Brain pericyte (primary cell): Measurements from ENCODE around the gene KNDC1.

Source experiments
- DNase-seq: peaks from one replicate; pipeline ENCODE4 v3.0.0-alpha.2; 2012; ENCODE audit warnings: low read depth, low spot score

The KNDC1 gene

DNA sequence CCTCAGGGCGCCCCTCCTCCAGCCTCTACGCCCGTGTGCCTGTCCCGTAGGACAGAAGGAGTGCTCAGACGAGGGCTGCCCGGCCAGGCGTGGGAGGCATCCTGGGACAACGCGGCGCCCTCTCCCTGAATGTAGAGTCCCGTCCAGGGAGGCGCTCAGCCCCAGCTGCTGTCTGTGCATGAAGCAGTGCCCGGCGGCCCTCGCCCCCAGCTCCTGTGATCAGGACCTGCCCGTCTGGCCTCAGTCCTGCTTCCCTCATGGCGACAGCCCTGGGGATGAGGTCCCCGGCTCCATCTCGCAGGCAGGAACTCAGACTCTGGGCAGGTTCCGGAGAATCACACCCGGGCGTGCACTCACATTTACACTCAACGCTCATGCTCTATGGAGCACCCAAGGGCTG lies 45.1 kb downstream of the KNDC1 start:
- no peak for DNase-seq

- DNase-seq, result no peak
These were observed 46.5 kb downstream of the KNDC1 start for GRCh38 chr10:133206356-133207040.

GRCh38 chr10:133207041-133207600 lies 47.1 kb downstream of the KNDC1 start:
- no peak for DNase-seq

DNA sequence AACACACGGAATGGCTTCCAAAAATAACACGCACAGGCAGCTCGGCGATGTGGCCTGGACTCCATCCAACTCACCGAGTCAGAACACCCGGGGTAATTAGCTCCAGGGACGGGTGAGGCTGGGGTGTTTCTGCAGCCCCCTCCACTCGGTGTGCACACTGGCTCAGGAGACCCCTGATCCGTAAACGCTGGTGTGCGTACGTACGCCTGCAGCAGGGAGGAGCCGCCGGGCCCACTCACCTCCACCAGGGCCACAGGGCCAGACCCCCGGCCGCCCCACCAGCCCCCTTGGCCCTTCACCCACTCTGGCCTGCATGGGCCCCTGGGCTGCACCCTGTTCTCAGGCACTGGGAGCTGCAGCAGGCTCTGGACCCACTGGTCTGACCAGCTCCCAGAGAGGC lies 47.6 kb downstream of the KNDC1 start:
- no peak for DNase-seq

DNA sequence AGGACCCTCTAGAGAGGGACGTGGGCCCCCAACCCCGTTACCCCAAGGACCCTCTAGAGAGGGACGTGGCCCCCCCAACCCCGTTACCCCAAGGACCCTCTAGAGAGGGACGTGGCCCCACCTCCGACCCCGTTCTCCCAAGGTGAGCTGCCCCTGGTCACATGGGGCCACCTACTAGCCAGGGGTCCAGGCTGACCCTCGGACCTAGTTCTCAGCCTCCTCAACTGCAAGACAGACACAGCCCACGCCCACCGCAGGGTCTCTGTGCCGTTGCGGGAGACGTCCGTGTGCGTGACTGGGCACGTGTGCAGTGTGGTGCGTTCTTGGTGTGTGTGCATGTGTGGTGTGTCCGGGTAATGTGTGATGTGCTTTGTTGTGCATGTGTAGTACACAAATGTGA lies 48.4 kb downstream of the KNDC1 start:
- no peak for DNase-seq

DNA sequence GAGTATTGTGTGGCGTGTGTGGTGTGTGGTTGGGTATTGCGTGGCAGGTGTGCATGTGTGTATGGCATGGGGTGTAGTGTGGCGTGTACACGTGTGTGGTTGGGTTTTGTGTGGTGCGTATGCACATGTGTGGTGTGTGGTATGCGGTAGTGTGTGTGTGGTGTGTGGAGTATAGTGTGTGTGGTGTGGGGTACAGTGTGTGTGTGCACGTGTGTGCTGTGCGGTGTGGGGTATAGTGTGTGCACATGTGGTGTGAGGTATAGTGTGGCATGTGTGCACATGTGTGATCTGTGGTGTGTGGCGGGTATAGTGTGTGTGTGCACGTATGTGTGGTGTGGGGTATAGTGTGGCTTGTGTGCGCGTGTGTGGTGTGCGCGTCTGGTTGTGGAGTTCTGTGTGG lies 49.1 kb downstream of the KNDC1 start:
- no peak for DNase-seq

DNA sequence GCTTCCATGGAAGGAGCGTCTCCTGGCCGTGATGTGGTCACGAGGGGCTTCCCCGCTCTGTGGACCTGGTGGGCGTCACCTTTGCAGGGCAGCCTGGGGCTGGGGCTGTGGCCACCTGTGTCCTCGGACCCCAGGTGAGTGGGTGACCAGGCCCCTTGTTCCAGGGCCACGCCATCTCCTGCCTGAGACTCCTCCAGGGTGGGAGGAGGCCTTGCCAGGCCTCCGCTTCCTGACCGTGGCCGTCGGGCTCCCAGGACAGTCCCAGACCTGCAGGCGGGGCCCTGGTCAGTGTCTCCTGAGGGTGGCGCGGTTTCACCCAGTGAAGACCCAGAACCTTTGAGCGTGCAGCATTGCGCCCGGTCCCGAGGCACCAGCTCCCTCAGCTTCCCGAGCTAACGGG lies 49.6 kb downstream of the KNDC1 start:
- no peak for DNase-seq

DNA sequence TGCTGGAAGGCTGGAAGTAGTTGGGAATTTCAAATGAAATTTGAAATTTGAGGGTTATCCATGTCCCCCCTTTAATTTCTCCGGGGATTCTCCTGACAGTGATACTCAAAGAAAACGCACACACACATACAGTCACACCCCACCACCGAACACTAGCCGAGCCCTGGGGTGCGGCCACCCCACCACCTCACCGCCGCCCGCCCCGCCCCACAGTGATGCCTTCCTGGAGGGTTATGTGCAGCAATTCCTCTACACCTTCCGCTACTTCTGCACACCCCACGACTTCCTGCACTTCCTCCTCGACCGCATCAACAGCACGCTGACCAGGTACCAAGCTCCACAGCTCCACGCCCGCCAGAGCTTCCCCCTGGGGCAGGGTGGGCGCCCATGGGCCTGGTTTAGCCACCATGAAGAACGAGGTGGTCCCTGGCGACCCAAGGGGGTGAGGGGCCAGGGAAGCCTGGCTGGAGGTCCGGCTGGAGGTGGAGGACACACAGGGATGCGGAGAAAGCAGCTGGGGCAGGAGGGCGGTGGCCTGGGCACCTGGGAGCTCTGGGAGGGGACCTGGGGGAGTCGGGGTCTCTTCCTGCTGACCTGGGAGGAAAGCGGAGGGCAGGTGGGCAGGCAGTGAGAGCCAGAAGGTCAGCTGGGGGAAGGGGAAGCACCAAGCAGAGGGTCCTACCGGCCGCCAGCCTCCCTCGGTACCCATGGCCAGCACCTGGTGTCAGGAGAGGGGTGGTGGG lies 50.5 kb downstream of the KNDC1 start:
- no peak for DNase-seq

- DNase-seq, result no peak
These were observed 51.3 kb downstream of the KNDC1 start for GRCh38 chr10:133211141-133211830.

- DNase-seq, result no peak
These were observed 52.2 kb downstream of the KNDC1 start for GRCh38 chr10:133211959-133212852.

- no peak for DNase-seq
These were observed 53.0 kb downstream of the KNDC1 start for GRCh38 chr10:133212853-133213494.

DNA sequence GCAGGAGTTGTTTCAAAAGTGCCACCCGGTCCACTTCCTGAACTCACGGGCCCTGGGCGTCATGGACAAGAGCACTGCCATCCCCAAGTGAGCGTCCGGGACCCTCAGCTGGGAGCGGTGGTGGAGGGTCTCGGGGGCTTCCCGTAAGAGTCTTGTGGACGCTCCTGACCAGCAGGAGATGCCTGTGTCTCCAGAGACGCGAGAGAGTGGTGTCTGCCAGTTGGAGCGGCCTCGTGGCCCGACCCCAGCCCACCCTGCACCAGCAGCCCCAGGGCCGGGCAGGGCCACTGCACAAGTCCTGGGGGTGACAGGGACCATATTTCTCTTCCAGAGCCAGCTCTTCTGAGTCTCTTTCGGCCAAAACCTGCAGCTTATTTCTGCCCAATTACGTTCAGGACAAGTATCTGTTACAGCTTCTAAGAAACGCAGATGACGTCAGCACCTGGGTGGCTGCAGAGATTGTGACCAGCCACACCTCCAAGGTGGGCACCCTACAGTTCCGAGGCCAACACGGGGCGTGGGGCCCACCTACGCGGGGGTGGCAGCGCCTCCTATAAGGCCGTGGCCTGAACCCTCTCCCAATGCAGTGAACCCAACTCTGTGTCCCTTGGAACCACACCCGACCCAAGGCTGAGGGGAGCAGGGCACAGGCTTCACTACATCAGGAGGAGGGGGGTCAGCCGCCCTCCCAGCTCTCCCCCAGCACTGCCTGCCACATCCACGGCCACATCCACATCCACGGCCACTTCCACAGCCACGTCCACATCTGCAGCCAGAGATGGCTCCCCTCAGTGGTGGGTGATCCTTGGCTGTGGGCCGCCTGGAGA lies 53.8 kb downstream of the KNDC1 start:
- DNase-seq, result no peak

DNA sequence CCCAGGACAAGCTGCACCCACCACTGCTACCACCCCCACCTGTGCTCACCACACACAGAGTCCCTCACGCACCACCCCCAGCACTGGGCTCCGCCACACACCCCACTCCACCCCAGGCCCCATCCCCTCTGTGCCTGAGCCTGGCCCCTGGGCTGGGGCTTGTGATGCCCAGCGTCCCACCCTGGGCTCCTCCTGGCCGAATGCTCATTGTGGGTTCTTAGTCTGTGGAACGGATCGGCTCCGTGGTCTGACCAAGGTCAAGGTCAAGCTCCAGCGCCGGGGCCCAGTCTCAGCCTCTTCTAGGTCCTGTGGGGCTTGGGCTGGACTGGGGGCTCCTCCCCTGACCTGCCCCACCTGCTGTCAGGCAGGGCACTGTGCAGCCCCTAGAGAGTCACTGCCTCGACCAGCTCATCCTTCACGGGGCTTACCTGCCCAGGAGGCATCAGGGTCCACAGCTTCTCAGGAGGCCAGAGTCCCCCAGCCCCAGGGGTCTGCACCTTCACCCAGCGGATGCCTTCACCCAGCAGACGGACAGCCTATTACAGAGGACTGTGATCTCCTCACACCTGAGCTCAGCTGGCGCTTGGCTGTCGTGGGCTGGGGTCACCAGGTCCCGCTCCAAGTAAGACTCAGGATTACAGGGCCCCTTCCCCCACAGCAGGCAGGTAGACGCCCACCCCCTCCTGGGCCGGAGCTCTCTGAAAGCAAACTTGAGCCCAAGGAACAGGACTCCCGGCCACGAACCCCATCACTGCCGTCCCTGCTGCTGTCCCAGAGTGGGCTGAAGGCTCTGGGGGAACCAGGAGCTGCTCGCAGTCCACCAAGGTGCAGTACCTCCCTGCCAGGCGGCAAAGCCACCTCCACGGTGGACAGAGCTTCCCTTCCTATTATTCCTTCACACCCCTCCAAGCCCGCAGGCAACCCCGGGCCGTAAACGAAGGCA lies 54.7 kb downstream of the KNDC1 start:
- DNase-seq, result no peak

GRCh38 chr10:133215586-133215985 lies 55.6 kb downstream of the KNDC1 start:
- DNase-seq, result no peak

- DNase-seq, result no peak
These were observed 56.8 kb downstream of the KNDC1 start for GRCh38 chr10:133216776-133217175.

DNA sequence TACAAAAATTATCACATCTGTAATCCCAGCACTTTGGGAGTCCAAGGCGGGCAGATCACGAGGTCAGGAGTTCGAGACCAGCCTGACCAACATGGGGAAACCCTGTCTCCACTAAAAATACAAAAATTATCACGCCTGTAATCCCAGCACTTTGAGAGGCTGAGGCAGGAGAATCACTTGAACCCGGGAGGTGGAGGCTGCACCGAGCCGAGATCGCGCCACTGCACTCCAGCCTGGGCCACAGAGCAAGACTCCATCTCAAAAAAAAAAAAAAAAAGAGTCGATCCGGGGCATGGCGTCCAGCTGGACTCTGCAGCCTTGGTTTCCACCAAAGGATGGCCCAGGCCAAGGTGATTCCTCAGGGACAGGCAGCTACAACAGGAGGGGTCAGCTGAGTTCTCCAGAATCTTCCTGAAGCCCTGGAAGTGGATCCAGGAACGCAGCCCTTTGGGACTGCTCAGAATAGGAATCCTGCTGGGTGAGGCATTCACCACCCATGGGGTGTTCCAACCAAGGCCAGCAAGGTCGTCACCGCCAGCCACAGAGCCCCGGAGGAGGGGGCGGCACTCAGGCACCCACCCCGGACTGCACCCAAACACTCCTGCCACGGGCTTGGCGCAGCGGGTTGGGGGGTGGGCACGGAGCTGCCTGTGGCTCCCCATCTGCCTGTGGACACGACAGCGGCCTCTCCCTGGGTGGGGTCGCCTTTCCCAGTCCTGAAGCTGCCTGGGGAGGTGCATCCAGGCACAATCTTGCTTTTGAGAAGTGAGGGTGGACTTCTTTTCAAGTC lies 58.0 kb downstream of the KNDC1 start:
- no peak for DNase-seq

GRCh38 chr10:133218891-133219290 lies 58.9 kb downstream of the KNDC1 start:
- DNase-seq, result no peak

DNA sequence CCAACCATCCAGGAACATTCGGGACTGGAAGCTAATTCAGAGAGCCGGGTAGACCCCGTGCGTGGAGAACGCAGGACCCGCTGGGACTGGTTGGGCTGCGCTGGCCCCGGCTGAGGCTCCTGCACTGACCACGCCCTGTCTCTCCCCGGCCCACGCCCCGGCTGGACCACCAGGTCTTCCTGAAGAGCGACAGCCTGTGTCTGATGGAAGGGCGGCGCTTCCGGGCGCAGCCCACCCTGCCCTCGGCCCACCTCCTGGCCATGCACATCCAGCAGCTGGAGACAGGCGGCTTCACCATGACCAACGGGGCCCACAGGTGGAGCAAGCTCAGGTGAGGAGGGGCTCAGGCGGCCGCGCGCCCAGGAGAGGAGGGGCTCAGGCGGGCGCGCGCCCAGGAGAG lies 59.8 kb downstream of the KNDC1 start:
- no peak for DNase-seq
